ENCODE data around the gene DHRS1.
"Not testable (repeated sequence)": the region's sequence is repeated elsewhere in the genome, so short reads cannot be mapped to it uniquely, and the experiment has no call there.

DHRS1 gene

DNA sequence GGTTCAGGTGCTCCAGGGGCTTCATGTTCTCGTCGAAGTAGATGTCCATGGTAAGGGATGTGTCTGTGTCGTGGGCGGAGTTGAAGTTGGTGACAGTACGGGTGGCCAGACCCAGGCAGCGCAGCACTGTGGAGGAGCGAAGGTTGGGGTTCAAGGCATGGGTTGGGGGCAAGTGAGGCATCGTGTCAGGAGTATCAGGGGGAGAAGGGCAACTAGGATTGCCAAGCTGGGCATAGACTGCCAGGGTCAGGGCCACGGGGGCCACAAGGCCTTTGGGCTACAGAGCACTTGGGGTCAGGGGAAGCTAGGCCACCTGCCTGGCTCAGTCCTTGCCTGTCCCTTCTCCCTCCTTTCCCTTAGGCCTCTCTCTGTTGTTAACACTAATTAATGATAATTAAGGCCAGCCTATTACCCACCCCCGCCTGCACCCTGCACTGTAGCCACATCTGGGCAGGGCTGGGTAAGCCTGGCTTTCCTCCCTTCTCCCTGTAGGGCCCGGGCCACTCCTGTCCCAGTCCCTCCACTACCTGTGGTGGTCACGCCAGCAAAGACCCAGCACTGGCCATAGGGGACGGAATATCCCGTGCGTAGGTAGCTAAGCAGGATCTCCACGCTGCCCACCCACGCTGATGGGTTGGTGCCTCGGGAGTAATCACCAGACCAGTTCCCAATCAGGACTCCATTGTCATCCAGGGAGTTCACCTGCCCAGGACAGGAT lies 40.9 kb downstream of the DHRS1 start:
- in situ Hi-C loops (cut with HindIII; ENCODE audit: low pct_ligation_motif_present, low pct_unique_long_range_greater_than_20kb, low sequenced_read_pairs): no loop called here
- no peak for DNase-seq

GRCh38 chr14:24258119-24258518 lies 41.5 kb downstream of the DHRS1 start:
- in situ Hi-C loops (cut with HindIII; ENCODE audit: low pct_ligation_motif_present, low pct_unique_long_range_greater_than_20kb, low sequenced_read_pairs): no loop called here

DNA sequence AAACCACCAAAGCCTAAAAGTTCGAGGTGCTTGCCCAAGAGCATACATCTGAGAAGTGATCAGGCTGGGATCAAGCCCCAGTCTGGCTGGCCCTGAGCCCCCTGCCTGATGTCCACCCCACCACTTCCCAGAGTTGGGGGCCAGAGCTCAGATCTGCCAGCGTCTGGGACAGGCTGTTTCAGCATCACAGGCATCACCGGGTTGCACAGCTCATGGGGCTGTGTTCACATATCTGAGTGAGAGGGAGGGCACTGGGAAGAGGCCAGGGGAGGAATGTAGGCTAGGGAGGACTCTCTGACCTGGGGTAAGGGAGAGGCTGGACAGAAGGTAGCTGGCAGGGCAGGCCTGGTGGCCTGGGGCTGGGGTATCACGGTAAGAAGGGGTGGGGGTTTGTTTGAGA lies 42.6 kb downstream of the DHRS1 start:
- no peak for DNase-seq
- in situ Hi-C loops (cut with HindIII; ENCODE audit: low pct_ligation_motif_present, low pct_unique_long_range_greater_than_20kb, low sequenced_read_pairs): no loop called here

More at GRCh38 chr14:24258119-24258518, 41.5 kb downstream of the DHRS1 start:
- no peak for DNase-seq

DNA sequence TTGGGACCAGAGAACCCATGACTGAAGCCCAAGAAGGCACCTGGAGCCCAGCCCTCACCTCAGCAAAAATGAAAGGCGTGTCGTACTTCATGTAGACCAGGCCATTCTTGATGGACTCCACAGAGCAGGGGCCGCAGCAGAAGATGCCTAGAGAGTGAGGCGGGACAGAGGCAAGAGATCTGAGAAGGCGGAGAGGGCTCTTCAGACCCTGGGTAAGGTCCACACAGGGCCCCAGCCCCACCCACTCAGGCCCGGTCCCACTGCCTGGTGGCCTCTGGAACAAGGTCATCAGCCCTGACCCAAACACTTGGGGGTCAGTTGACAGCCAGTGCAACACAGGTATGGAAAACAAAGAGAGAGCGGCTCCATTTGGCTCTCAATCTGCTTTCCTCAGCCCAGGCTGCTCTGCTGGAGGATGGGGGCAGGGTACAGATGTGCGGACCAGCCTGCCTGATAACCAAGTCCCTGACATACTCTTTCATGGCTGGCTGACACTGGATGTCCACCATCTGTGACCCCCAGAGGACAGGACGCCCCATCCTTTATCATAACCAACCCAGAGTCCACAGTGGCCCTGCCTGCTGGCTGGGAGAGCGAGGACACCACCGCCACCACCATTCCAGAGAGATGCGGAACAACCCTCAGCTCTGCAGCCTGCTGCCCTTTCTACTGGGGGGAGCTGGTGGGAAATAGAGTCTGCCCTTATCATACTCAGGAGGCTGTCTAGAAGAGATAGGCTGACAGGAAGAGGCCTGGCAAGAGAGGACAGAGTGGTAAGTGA lies 43.5 kb downstream of the DHRS1 start:
- no peak for DNase-seq
- in situ Hi-C loops (cut with HindIII; ENCODE audit: low pct_ligation_motif_present, low pct_unique_long_range_greater_than_20kb, low sequenced_read_pairs): no loop called here

DNA sequence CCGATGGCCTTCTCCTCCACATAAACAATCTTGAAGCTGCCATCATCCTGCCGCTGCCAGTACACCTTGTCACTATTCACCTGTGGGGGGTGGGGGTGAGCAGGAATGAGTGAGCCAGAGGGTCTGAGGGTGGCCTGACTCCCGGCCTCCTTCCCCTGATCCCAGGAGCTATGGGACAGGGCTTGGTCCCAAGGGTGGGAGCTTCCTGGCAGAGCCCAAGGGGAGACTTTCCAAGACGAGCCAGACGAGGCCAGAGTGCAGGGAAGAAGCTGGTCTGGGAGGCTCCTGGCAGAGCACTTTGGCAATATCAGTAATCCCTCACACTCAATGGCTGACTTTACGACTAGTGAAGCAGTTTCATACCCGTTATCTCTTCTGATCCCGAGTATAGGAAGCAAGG lies 44.1 kb downstream of the DHRS1 start:
- in situ Hi-C loops (cut with HindIII; ENCODE audit: low pct_ligation_motif_present, low pct_unique_long_range_greater_than_20kb, low sequenced_read_pairs): no loop called here
- no peak for DNase-seq

DNA sequence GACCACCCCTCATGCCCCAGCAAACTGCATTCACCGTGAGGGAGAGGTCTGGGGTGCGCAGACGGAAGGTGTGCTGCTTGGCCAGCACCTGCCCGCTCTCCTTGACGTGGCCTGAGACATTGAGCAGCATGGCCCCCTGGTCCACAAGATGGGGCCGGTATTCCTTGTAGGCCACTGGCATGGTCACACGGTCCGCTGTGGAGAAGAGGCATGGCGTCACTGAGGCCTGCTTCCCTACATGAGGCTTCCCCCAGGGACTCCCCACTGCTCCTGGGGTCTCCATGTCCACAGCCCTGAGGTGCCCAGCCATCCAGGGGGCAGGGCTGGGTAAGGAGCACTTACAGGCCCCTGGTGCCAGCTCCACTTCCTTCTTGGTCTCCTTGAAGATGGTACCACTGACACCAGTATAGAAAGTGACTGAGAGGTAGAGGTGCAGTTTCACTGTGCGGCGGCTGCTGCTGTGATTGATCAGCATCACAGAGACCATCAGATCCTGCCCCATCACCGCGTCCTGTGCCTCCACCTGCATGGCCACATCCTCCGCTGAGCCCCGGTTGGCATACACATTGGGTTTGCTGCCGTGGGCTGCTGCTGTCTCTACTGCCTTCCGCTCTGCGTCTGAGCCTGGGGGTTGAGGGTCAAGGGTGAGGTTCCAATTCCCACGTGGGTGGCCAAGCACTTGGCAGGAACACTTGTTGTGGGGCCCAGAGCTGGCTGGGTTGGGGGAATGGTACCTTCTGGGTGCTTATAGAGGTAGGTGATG lies 44.8 kb downstream of the DHRS1 start:
- in situ Hi-C loops (cut with HindIII; ENCODE audit: low pct_ligation_motif_present, low pct_unique_long_range_greater_than_20kb, low sequenced_read_pairs): no loop called here
- no peak for DNase-seq

- in situ Hi-C loops (cut with HindIII; ENCODE audit: low pct_ligation_motif_present, low pct_unique_long_range_greater_than_20kb, low sequenced_read_pairs): no loop called here
- no peak for DNase-seq
Observed at GRCh38 chr14:24253936-24254335, 45.6 kb downstream of the DHRS1 start.

DNA sequence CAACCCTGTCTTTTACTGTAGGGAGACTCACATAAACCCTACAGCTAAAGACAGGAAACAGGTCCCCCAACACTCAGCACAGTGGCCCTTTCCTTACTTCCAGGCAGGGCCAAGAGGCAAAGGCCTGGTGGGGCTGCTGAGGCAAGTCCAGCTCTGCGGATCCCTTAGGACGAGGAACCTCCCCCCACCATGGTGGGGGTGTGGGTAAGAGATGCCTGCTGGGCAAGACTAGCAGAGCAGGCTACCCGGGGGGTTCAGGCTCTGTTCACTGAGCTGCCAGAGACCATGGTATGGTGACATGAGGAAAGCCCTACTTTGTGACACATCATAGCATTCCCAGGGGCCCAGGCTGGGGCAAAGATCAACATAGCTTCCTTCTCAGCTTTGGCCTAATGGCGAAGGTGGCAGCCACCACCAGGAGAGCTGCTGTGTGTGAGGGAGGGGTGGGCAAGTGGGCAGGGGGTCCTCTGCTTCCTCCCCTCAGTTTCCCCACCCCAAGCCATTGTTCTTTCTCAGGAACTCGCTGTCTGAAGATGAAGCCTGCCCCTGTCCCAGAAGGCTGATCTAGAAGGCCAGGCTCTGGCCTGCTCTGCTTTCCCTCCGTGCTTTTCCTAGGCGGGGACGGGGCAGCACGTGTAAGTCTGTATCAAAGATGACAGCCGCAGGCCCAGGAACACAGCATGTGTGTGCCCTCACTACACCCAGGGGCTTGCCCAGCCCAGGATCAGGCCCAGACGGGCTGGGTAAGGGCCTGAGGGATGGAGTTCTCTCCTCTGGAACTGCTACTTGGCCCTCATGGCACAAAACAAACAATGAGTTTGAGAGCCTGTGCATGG lies 47.1 kb downstream of the DHRS1 start:
- no peak for DNase-seq
- in situ Hi-C loops (cut with HindIII; ENCODE audit: low pct_ligation_motif_present, low pct_unique_long_range_greater_than_20kb, low sequenced_read_pairs): no loop called here

- in situ Hi-C loops (cut with HindIII; ENCODE audit: low pct_ligation_motif_present, low pct_unique_long_range_greater_than_20kb, low sequenced_read_pairs): no loop called here
- no peak for DNase-seq
Observed at GRCh38 chr14:24251880-24252288, 47.7 kb downstream of the DHRS1 start.

DNA sequence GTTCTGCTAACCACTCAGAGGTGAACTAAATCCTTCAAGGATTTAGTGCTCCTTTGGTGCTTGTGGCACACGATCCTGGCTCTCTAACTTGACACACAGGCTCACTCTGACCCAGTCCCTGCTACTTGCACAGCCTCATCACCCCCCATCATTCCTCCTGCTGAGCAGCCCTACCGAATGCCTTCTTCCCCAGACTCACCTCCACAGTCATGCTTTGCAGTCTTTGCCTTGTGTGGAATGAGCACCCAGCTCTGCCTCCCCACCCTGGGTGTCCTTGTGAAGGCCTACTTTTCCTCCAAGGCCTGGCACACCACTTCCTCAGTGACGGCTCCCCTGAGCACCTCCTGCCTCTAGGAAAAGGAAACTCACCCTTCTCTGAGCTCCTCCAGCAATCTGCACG lies 49.2 kb downstream of the DHRS1 start:
- DNase-seq: no peak
- in situ Hi-C loops (cut with HindIII; ENCODE audit: low pct_ligation_motif_present, low pct_unique_long_range_greater_than_20kb, low sequenced_read_pairs): no loop called here

DNA sequence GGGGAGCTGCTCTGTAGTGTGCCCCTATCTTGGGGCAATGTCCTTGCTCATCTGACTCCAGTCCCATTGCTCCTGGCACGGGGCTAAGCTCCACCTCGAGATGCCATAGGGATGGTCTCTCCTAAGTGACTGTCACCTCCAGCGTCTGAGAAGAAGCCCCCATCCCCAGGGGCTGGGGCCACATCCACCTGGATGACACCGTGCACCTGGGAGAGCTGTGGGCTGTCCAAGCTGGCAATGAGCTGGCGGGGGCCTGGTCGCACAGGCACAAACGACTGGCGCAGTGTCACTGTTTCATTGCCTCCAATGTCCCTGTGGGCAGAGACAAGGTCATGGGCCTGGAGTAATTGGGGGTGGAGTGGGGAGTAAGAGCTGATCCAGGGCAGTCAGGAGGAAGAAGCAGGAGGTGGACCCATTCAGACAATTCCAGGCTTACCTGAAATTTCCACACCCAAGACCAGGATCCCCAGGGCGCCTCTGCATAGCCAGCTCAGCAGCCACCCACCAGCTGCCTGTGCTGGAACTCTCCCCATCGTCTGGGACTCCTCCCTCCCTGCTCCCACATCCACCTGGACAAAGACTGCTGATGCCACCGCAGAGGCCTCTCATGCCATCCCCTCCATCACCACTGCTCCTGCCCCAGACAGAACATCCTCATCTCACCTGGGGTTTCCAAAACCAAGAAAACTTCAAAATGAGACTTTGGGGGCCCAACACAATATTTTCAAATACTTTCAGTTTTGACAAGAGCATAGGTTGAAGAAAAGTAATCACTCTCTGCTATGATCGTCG lies 50.2 kb downstream of the DHRS1 start:
- in situ Hi-C loops (cut with HindIII; ENCODE audit: low pct_ligation_motif_present, low pct_unique_long_range_greater_than_20kb, low sequenced_read_pairs): no loop called here
- no peak for DNase-seq

- in situ Hi-C loops (cut with HindIII; ENCODE audit: low pct_ligation_motif_present, low pct_unique_long_range_greater_than_20kb, low sequenced_read_pairs): no loop called here
- no peak for DNase-seq
Observed at GRCh38 chr14:24247422-24247821, 52.2 kb downstream of the DHRS1 start.

DNA sequence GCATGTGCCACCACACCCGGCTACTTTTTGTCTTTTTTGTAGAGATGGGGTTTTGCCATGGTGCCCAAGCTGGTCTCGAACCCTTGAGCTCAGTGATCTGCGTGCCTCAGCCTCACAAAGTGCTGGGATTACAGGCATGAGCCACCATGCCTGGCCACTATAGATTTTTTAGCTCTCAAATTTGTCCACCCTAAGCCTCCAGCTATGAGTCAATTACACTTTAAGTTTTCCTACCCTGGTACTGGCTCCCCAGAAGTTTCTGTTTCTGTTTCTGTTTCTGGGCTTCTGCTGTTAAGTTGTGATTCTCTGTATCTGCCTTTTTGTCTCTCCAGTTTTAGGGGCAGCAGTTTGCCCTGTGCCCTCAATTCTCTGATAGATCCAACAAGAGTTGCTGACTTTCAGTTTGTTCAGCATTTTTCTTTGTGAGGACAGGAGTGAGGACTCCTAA lies 52.8 kb downstream of the DHRS1 start:
- in situ Hi-C loops (cut with HindIII; ENCODE audit: low pct_ligation_motif_present, low pct_unique_long_range_greater_than_20kb, low sequenced_read_pairs): no loop called here
- DNase-seq: no peak

DNA sequence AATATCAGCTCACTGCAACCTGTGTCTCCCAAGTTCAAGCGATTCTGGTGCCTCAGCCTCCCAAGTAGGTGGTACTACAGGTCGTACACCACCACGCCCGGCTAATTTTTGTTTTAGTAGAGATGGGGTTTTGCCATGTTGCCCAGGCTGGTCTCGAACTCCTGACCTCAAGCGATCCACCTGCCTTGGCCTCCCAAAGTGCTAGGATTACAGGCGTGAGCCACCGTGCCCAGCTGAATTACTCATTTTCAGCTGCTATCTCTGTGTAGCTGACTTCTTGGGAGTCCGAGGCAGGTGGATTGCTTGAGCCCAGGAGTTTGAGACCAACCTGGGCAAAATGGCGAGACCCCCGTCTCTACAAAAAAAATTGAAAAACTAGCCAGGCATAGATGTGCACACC lies 54.2 kb downstream of the DHRS1 start:
- DNase-seq; in situ Hi-C loops (cut with HindIII; ENCODE audit: low pct_ligation_motif_present, low pct_unique_long_range_greater_than_20kb, low sequenced_read_pairs): not testable (repeated sequence)

DNA sequence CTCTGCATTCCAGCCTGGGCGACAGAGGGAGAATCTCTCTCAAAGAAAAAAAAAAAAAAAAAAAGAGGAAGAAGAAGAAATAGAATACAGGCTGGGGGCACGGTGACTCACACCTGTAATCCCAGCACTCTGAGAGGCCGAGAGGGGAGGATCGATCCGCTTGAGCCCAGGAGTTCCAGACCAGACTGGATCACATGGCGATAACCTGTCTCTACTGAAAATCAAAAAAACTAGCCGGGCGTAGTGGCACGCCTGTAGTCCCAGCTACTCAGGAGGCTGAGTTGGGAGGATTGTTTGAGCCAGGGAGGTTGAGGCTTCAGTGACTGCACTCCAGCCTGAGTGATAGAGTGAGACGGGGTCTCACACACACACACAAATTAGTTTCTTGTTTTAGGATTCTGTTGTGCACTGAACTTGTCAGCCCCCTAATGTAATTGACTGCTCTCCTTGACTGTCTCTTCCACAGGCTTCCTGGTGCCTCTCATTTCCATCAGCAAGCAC lies 56.2 kb downstream of the DHRS1 start:
- in situ Hi-C loops (cut with HindIII; ENCODE audit: low pct_ligation_motif_present, low pct_unique_long_range_greater_than_20kb, low sequenced_read_pairs): no loop called here

DNA sequence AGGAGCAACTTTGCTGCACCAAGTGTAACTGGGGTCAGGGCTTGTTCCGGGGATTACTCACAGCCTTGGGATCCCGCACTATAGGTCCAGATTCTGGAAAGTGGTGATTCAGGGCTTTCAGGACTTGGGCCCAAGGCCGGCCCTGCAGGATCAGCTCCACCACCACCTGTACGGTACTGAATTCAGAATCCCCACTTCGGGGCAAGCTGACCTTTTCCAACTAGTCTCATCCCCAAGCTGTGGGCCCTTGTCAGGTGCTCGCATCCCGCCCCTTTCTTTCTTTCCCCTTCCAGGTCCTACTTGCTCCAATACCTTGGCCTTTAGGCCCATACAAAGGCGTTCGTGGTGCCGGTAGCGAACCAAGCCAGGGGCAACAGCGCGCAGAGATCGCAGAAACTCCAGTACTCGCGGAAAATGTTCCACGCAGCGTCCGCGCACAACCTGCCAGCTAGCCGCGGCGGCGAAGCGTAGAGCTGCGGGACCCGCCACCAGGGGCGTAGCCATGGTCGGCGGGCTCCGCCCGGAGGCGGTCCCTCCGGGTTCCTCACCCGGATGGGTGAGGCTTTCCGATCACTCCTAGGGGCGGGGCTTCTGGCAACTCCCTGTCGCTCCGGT lies 57.6 kb downstream of the DHRS1 start:
- DNase-seq: peak; percentile 88
- in situ Hi-C loops (cut with HindIII; ENCODE audit: low pct_ligation_motif_present, low pct_unique_long_range_greater_than_20kb, low sequenced_read_pairs): no loop called here

More for the DNA sequence above, 56.2 kb downstream of the DHRS1 start:
- peak; percentile 15 for DNase-seq

Data from ACHN (cell line).